Renal pelvis (tissue), 4 donors: Measurements from ENCODE around the gene GBP4. TPM values are rescaled to one million over a fixed set of nuclear protein-coding genes. Genes with fewer than 3 reads are reported as not detected.

ENCODE experiments used
- DNase-seq: peaks from one replicate; pipeline ENCODE4 v3.0.0-alpha.2; 2013
- polyA plus RNA-seq, 3 donors: library from polyadenylated mRNA; unstranded; fragments of 120-200 nt; gene quantifications; one replicate each; pipeline ENCODE4 v1.2.1, GENCODE V29; 2013; ENCODE audit not compliant: insufficient read length in 3 of 3

GBP4 gene
- polyA plus RNA-seq, 3 donors = 6.8 to 8.5 (median 7.7) TPM

- DNase-seq = no peak
Observed at GRCh38 chr1:89172468-89173143, 26.1 kb downstream of the GBP4 start.

- DNase-seq = no peak
Observed at GRCh38 chr1:89171067-89171438, 27.7 kb downstream of the GBP4 start.

- DNase-seq = no peak
Observed at GRCh38 chr1:89170170-89171066, 28.3 kb downstream of the GBP4 start.

- no peak for DNase-seq
Observed at GRCh38 chr1:89169166-89169565, 29.6 kb downstream of the GBP4 start.

GRCh38 chr1:89167590-89168230 lies 31.0 kb downstream of the GBP4 start:
- no peak for DNase-seq

- no peak for DNase-seq
Observed at GRCh38 chr1:89166705-89167104, 32.0 kb downstream of the GBP4 start.

- DNase-seq = no peak
Observed at GRCh38 chr1:89165811-89166210, 32.9 kb downstream of the GBP4 start.

- no peak for DNase-seq
Observed at GRCh38 chr1:89151047-89151446, 47.7 kb downstream of the GBP4 start.

- no peak for DNase-seq
Observed at GRCh38 chr1:89149976-89150375, 48.8 kb downstream of the GBP4 start.

GRCh38 chr1:89149229-89149628 lies 49.5 kb downstream of the GBP4 start:
- DNase-seq = no peak

GRCh38 chr1:89147678-89148658 lies 50.8 kb downstream of the GBP4 start:
- DNase-seq = no peak

- no peak for DNase-seq
Observed at GRCh38 chr1:89146721-89147120, 52.0 kb downstream of the GBP4 start.

GRCh38 chr1:89143484-89143883 lies 55.3 kb downstream of the GBP4 start:
- DNase-seq = no peak

GRCh38 chr1:89142160-89142559 lies 56.6 kb downstream of the GBP4 start:
- no peak for DNase-seq

- no peak for DNase-seq
Observed at GRCh38 chr1:89133747-89134146, 65.0 kb downstream of the GBP4 start.

Other genes with a start within 250 kb of the GBP4 start
- gene KYAT3, start 206.3 kb downstream of the GBP4 start, polyA plus RNA-seq = 10 to 100 TPM; 34.3 to 45.5 (median 45.2) TPM
- gene RBMXL1, start 206.3 kb downstream of the GBP4 start, polyA plus RNA-seq = 10 to 100 TPM; 14.1 to 18.6 (median 16.8) TPM
- 10 to 100 TPM; 10.9 to 21.1 (median 15.6) TPM for gene GBP3, start 176.1 kb downstream of the GBP4 start, polyA plus RNA-seq
- gene GBP1, start 133.7 kb downstream of the GBP4 start, polyA plus RNA-seq = 10 to 100 TPM in 1 of 3 donors, 1 to 10 TPM in 2; 7.8 to 10.7 (median 8.6) TPM
- 1 to 10 TPM; 2.4 to 3.0 (median 2.8) TPM for gene GBP2, start 72.8 kb downstream of the GBP4 start, polyA plus RNA-seq
- gene GBP7, start 22.9 kb downstream of the GBP4 start, polyA plus RNA-seq = under 1 TPM; 0.16 to 0.25 (median 0.20) TPM
- gene GBP5, start 73.9 kb upstream of the GBP4 start, polyA plus RNA-seq = under 1 TPM; 0.27 to 0.52 (median 0.31) TPM
- gene GBP6, start 165.1 kb upstream of the GBP4 start, polyA plus RNA-seq = under 1 TPM in 2 of 3 donors, not detected in 1; 0.06 to 0.07 TPM